Measurements from ENCODE around the gene NFE2L2. TPM values are rescaled to one million over a fixed set of nuclear protein-coding genes. Genes with fewer than 3 reads are reported as not detected.

The NFE2L2 gene
- total and polyA plus RNA-seq, 9 of the 15 experiments (the other 6 are each of a cell fraction or from before 2014, with no cell fraction given), result 29.3 to 120 (median 59.3) TPM

DNA sequence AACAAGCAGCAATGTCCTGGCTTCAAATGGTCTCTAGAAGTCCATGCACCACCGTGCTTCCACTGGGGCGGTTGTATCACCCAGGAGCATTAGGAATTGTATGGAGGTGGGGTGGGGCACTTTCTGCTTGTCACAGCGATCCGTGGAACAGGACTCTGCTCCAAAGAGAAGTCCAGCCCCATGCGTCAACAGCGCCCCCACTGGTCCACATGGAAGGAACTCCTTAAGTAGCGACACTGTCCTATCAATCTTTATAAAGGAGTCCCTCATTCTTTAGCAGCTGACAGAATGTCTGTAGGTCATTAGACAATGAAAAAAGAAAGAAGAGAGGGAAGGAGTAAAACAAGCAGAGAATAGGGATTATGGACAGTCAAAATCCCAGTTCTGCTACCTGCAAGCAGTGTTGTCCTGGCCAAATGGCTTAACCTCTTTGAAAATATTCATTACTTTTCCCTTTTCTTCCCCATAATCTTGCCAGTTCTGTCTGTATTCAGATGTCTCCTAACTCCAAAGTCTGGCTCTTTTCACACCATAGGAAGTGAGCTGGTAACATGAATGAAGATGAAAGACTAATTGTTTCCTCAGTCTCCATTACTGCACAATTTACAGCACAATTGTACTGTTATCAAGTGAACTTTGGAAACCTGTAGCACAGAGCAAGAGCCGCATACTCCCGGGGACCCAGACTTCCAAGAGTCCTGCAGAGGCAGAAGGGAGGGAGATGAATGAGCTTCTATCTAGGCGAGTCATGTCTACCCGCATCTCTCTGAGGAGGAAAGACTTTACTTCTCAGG is 9.9 kb downstream of the NFE2L2 start (continued):
- TF ChIP-seq, protein P1, sequence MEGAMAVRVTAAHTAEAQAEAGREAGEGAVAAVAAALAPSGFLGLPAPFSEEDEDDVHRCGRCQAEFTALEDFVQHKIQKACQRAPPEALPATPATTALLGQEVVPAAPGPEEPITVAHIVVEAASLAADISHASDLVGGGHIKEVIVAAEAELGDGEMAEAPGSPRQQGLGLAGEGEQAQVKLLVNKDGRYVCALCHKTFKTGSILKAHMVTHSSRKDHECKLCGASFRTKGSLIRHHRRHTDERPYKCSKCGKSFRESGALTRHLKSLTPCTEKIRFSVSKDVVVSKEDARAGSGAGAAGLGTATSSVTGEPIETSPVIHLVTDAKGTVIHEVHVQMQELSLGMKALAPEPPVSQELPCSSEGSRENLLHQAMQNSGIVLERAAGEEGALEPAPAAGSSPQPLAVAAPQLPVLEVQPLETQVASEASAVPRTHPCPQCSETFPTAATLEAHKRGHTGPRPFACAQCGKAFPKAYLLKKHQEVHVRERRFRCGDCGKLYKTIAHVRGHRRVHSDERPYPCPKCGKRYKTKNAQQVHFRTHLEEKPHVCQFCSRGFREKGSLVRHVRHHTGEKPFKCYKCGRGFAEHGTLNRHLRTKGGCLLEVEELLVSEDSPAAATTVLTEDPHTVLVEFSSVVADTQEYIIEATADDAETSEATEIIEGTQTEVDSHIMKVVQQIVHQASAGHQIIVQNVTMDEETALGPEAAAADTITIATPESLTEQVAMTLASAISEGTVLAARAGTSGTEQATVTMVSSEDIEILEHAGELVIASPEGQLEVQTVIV (CRISPR knock-in tag; IDR thresholded peaks at IDR 0.05; ENCODE audit: borderline replicate concordance), result no peak
- TF ChIP-seq, protein P2, sequence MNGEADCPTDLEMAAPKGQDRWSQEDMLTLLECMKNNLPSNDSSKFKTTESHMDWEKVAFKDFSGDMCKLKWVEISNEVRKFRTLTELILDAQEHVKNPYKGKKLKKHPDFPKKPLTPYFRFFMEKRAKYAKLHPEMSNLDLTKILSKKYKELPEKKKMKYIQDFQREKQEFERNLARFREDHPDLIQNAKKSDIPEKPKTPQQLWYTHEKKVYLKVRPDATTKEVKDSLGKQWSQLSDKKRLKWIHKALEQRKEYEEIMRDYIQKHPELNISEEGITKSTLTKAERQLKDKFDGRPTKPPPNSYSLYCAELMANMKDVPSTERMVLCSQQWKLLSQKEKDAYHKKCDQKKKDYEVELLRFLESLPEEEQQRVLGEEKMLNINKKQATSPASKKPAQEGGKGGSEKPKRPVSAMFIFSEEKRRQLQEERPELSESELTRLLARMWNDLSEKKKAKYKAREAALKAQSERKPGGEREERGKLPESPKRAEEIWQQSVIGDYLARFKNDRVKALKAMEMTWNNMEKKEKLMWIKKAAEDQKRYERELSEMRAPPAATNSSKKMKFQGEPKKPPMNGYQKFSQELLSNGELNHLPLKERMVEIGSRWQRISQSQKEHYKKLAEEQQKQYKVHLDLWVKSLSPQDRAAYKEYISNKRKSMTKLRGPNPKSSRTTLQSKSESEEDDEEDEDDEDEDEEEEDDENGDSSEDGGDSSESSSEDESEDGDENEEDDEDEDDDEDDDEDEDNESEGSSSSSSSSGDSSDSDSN (IDR thresholded peaks at IDR 0.05; ENCODE audit: borderline replicate concordance in 1 of 2, low read depth in 2 of 2, low read length in 2 of 2), result peak; percentile 14 to 71; a peak in 2 of 4 replicates
- TF ChIP-seq HDAC3 (IDR thresholded peaks at IDR 0.05; ENCODE audit: borderline replicate concordance, partially characterized antibody), result no peak
- peak; percentile 62 to 81 for TF ChIP-seq RAD21 (CRISPR knock-in tag; conservative IDR thresholded peaks at IDR 0.05 in 1 of 2, IDR thresholded peaks at IDR 0.05 in 1 of 2)
- TF ChIP-seq YBX1 (IDR thresholded peaks at IDR 0.05), result no peak
- peak; percentile 71; the same call in 1 of the 2 replicates for TF ChIP-seq NBN (IDR thresholded peaks at IDR 0.05; ENCODE audit: low read depth)
- TF ChIP-seq, protein P3, sequence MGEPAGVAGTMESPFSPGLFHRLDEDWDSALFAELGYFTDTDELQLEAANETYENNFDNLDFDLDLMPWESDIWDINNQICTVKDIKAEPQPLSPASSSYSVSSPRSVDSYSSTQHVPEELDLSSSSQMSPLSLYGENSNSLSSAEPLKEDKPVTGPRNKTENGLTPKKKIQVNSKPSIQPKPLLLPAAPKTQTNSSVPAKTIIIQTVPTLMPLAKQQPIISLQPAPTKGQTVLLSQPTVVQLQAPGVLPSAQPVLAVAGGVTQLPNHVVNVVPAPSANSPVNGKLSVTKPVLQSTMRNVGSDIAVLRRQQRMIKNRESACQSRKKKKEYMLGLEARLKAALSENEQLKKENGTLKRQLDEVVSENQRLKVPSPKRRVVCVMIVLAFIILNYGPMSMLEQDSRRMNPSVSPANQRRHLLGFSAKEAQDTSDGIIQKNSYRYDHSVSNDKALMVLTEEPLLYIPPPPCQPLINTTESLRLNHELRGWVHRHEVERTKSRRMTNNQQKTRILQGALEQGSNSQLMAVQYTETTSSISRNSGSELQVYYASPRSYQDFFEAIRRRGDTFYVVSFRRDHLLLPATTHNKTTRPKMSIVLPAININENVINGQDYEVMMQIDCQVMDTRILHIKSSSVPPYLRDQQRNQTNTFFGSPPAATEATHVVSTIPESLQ (CRISPR knock-in tag; IDR thresholded peaks at IDR 0.05), result no peak
- TF ChIP-seq, protein P4, sequence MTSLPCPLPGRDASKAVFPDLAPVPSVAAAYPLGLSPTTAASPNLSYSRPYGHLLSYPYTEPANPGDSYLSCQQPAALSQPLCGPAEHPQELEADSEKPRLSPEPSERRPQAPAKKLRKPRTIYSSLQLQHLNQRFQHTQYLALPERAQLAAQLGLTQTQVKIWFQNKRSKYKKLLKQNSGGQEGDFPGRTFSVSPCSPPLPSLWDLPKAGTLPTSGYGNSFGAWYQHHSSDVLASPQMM (CRISPR knock-in tag; IDR thresholded peaks at IDR 0.05), result no peak
- TF ChIP-seq ARID2 (IDR thresholded peaks at IDR 0.05), result no peak
- no peak for TF ChIP-seq SETDB1 (IDR thresholded peaks at IDR 0.05; ENCODE audit: low read length)
- TF ChIP-seq, protein P5, sequence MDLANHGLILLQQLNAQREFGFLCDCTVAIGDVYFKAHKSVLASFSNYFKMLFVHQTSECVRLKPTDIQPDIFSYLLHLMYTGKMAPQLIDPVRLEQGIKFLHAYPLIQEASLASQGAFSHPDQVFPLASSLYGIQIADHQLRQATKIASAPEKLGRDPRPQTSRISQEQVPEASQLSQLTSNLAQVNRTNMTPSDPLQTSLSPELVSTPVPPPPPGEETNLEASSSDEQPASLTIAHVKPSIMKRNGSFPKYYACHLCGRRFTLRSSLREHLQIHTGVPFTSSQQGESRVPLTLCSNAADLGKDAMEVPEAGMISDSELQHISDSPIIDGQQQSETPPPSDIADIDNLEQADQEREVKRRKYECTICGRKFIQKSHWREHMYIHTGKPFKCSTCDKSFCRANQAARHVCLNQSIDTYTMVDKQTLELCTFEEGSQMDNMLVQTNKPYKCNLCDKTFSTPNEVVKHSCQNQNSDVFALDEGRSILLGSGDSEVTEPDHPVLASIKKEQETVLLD (IDR thresholded peaks at IDR 0.05), result no peak
- no peak for TF ChIP-seq KLF1 (tag; IDR thresholded peaks at IDR 0.05)
- no peak for TF ChIP-seq ZNF12 (CRISPR knock-in tag; IDR thresholded peaks at IDR 0.05)
- no peak for TF ChIP-seq RBM14 (IDR thresholded peaks at IDR 0.05; ENCODE audit: borderline replicate concordance, insufficient read depth, low read depth, low read length)
- TF ChIP-seq SNRNP70 (optimal IDR thresholded peaks at IDR 0.05; ENCODE audit: low read depth, low read length), result no peak
- TF ChIP-seq, protein P6, sequence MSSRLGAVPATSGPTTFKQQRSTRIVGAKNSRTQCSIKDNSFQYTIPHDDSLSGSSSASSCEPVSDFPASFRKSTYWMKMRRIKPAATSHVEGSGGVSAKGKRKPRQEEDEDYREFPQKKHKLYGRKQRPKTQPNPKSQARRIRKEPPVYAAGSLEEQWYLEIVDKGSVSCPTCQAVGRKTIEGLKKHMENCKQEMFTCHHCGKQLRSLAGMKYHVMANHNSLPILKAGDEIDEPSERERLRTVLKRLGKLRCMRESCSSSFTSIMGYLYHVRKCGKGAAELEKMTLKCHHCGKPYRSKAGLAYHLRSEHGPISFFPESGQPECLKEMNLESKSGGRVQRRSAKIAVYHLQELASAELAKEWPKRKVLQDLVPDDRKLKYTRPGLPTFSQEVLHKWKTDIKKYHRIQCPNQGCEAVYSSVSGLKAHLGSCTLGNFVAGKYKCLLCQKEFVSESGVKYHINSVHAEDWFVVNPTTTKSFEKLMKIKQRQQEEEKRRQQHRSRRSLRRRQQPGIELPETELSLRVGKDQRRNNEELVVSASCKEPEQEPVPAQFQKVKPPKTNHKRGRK (tag; IDR thresholded peaks at IDR 0.05), result no peak

All from K562 (cell line).